ENCODE measurements around the gene CPSF7.
"Not testable (repeated sequence)": the region's sequence is repeated elsewhere in the genome, so short reads cannot be mapped to it uniquely, and the experiment has no call there.

The CPSF7 gene

GRCh38 chr11:61384271-61385242, 45.2 kb downstream of the CPSF7 start:
- no peak for DNase-seq (ENCODE audit: low read depth, low spot score)

GRCh38 chr11:61383859-61384258, 45.9 kb downstream of the CPSF7 start:
- not testable (repeated sequence) for DNase-seq (ENCODE audit: low read depth, low spot score)

DNA sequence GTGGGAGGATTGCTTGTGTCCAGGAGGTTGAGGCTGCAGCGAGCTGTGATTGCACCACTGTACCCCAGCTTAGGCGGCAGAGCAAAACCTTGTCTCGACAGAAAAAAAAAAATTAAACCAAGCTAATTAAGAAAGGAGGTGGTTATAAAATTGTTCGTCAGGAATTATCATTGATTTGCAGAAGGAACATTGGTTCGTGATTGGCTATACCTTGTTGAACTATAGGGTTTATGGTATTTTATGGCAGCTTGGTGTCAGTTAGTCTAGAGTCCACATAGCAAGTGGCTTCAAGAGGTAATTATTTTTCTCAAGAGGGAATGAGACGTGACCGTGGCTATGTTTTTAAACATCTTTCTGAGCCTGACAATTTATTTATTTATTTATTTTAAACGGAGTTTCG, 48.9 kb downstream of the CPSF7 start:
- DNase-seq (ENCODE audit: low read depth, low spot score), result no peak

- DNase-seq (ENCODE audit: low read depth, low spot score), result peak; percentile 89
Measured at GRCh38 chr11:61378713-61379313, 51.0 kb downstream of the CPSF7 start.

DNA sequence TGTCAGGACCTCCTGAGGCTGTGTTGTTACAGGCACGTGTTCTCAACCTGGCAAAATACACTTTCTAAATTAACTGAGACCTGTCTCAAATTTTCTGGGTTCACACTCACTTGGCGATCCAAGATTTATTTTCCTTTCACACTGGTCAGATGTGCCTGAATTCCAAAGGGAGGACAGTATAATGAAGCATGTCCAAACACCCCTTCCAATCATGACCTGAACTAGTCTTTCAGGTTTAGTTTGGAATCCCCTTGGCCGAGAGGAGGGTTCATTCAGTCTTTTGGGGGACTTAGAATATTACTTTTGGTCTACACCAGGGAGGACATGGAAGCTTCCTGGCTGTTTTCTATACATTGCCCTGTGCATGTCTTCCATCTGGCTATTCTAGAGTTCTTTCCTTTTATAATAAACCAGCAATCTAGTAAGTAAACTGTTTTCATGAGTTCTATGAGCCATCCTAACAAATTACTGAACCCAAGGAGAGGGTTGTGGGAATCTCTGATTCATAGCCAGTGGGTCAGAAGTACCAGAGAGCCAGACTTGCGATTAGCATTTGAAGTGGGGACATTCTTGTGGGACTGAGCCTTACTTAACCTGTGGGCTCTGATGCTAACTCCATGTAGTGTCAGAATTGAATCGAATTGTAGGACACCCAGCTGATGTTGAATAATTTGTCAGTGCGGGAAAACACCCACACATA, 52.2 kb downstream of the CPSF7 start:
- no peak for DNase-seq (ENCODE audit: low read depth, low spot score)

GRCh38 chr11:61375761-61376108, 54.0 kb downstream of the CPSF7 start:
- no peak for DNase-seq (ENCODE audit: low read depth, low spot score)

- DNase-seq (ENCODE audit: low read depth, low spot score), result no peak
Measured at GRCh38 chr11:61372659-61373420, 56.9 kb downstream of the CPSF7 start.

DNA sequence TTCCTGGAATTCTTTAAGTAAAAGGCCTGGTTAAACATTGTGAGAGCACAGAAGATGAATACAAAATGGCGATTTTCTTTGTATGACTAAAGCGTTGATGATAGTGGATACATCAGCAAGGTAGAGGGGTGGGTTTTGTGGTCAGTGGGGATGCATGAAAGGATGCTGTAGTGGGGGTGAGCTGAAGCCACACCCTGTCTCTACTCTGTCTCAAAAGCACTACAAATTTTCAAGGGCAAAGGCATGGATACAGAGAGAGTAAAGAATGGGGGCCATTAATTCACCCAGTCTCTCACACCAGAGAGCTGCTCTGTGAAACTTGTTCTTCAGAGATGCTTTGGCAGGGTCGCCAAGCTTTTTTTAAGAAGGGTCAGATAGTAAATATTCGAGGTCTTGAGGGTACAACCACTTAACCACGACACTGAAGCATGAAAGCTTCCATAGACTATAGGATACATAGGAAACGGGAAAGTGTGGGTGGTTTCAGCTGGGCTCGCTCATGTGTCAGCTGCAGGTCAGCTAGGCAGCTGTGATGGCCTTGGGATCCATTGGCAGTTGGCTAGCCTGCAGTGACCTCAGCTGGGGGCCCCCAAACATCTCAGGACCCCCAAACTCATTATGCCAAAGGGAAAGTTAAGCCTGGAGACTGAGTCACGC, 59.3 kb downstream of the CPSF7 start:
- no peak for DNase-seq (ENCODE audit: low read depth, low spot score)

GRCh38 chr11:61369372-61370348, 60.1 kb downstream of the CPSF7 start:
- peak; percentile 9 for DNase-seq (ENCODE audit: low read depth, low spot score)

DNA sequence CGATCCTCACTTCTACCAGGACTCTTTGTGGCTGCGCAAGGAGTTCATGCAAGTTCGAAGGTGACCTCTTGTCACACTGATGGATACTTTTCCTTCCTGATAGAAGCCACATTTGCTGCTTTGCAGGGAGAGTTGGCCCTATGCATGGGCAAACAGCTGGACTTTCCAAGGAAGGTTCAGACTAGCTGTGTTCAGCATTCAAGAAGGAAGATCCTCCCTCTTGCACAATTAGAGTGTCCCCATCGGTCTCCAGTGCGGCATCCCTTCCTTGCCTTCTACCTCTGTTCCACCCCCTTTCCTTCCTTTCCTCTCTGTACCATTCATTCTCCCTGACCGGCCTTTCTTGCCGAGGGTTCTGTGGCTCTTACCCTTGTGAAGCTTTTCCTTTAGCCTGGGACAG, 61.1 kb downstream of the CPSF7 start:
- DNase-seq (ENCODE audit: low read depth, low spot score), result no peak

- DNase-seq (ENCODE audit: low read depth, low spot score), result no peak
Measured at GRCh38 chr11:61367406-61367805, 62.4 kb downstream of the CPSF7 start.

DNA sequence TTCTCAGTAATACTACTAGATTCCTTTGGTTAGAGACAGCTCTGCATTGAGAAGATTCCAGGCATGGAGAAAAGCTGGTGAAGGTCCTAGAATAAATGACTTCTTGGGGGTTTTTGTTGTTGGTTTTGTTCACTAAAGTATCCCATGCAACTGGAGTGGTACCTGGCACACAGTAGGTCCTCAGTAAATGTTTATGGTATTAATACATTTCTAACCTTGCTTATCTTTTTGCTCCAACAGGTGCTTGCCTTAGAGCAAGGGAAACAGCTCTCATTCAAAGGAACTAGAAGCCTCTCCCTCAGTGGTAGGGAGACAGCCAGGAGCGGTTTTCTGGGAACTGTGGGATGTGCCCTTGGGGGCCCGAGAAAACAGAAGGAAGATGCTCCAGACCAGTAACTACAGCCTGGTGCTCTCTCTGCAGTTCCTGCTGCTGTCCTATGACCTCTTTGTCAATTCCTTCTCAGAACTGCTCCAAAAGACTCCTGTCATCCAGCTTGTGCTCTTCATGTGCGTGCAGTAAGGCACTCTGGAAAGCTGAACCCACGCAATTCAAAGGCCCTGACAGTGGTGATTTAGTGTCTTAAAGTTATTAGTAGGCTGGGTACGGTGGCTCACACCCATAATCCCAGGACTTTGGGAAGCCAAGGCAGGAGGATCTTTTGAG, 65.6 kb downstream of the CPSF7 start:
- DNase-seq (ENCODE audit: low read depth, low spot score), result no peak

DNA sequence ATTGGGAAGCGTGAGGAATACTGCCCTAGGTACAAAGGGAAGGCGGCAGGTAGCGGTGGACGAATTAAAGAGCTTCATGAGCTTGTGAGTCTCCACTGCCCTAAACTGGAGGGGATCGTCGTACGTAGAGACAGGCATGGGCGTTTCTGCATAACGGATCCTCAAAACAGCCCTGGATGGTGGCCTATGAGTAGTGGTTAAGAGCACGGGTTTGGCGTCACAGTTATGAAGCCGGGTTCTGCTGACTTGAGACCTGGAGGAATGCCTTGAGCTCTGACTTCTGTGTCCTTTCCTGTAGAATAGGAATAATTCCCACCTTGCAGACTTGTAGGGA, 67.3 kb downstream of the CPSF7 start:
- no peak for DNase-seq (ENCODE audit: low read depth, low spot score)

DNA sequence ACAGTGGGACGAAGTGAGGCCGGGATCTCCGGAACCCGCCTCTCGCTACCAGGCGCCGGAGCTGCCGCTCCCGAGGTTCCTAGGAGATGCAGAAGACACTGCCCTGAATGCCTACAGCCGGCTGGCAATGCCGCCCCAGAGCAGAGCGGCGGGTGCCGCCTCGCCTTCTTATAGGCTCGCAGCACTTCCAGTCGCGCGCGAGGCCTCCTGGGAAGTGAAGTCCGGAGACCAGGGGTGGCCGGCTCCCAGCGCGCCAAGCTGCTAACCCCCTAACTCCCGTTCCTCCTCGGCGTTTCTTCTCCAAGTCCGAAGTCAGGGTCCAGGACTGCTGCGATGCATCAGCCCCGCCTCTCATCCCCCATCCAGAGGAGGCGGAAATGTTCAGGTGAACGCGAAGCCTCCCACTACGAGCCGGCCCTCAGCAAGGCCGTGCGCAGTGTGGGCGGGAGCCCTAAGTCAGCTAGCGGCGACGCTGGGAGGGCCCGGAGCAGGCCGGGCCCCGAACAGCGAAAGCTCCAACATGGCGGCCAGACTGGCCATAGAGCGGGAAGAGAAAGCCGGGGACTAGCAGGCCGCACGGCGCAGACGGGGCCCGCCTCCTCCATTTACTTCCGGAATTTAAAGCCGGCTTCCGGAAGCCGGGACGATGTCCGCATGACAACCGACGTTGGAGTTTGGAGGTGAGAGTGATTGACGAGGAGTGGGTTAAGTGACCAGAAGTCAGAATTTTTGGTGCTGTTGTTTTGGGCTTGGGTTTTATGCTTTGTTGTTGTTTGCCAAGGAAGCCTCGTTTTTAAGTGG, 67.8 kb downstream of the CPSF7 start, which contains the start of the genes CYB561A3 and TMEM138:
TSS of gene CYB561A3 (minus strand) at position 142 of the 801 bp plus-strand sequence. CDS start 5,169 bp downstream, outside the sequence.
TSS of gene TMEM138 (plus strand) at position 634 of the 801 bp plus-strand sequence. CDS start 2,017 bp downstream, outside the sequence.
- peak; percentile 81 for DNase-seq (ENCODE audit: low read depth, low spot score)

DNA sequence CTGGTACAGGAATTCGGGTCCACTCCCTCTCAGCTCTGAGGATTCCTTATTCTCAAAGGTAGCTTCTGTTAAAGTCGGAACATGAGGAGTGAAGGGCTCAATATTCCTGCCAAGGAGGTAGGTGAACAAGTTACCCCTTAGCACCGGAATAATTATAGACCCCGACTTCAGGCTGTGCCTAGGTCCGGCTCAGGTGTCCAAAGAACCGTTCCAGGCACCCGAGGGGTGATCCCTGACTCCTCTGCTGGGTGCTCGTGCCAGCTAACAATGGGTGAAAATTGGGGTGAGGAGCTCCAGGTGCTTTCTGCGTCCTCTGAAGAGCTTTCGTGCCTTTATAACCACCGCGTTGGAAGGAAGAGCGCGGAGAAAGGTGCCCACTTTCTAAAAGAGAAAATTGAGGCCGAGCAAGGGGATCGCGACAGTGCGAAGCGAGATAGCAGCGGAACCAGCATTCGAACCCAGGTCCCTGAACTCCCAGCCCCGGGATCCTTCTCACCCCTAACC, 68.5 kb downstream of the CPSF7 start:
- no peak for DNase-seq (ENCODE audit: low read depth, low spot score)

DNA sequence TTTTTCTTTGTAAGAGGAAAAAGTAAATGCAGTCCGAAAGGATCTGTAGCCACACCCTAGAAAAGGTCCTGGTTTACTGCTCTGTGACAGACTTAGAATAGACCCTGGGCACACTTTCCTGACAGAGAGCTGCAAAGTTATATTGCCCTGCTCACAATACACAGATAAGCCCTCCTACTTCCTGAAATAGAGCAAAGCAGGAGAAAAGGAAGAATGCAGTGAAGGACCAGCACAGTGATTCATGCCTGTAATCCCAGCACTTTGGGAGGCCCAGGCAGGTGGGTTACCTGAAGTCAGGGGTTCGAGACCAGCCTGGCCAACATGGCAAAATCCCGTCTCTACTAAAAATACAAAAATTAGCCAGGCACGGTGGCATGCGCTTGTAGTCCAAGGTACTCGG, 70.3 kb downstream of the CPSF7 start:
- no peak for DNase-seq (ENCODE audit: low read depth, low spot score)

GRCh38 chr11:61358566-61358965, 71.2 kb downstream of the CPSF7 start:
- no peak for DNase-seq (ENCODE audit: low read depth, low spot score)

- no peak for DNase-seq (ENCODE audit: low read depth, low spot score)
Measured at GRCh38 chr11:61357894-61358239, 71.9 kb downstream of the CPSF7 start.

All from smooth muscle cell of the brain vasculature (primary cell).